Kidney epithelial cell (primary cell): ENCODE data around the gene CLEC7A. TPM values are rescaled to one million over a fixed set of nuclear protein-coding genes. Genes with fewer than 3 reads are reported as not detected.

Experiments used
- DNase-seq: peaks from one replicate; pipeline ENCODE4 v3.0.0-alpha.2; 2010; ENCODE audit warnings: low read depth
- H3K27me3 ChIP-seq: 2 replicates; pipeline ENCODE4 v1.6.0; 2011; ENCODE audit warnings: low read length; ENCODE audit not compliant: control insufficient read depth, insufficient read depth
- H3K36me3 ChIP-seq: 2 replicates; pipeline ENCODE4 v1.5.1; 2011; ENCODE audit warnings: low read length; ENCODE audit not compliant: control insufficient read depth, insufficient read depth
- H3K4me3 ChIP-seq: 2 replicates; pipeline ENCODE4 v1.5.1; 2011; ENCODE audit warnings: low read depth, mild to moderate bottlenecking, control low read depth, low read length
- total RNA-seq: library from RNA; depleted of rRNA; stranded (reverse); fragments of >200 nt; gene quantifications from 2 replicates; pipeline ENCODE4 v1.2.3, GENCODE V29; 2015
- TF ChIP-seq, protein P1 (sequence below): IDR thresholded peaks from 2 replicates; pipeline ENCODE4 v1.5.1; 2011; ENCODE audit warnings: mild to moderate bottlenecking, moderate library complexity, low read length, control low read depth, inconsistent platforms; ENCODE audit not compliant: insufficient read depth, poor library complexity, severe bottlenecking

Gene CLEC7A
- total RNA-seq, 1 donor from 2014 or later, result 0.13 TPM

DNA sequence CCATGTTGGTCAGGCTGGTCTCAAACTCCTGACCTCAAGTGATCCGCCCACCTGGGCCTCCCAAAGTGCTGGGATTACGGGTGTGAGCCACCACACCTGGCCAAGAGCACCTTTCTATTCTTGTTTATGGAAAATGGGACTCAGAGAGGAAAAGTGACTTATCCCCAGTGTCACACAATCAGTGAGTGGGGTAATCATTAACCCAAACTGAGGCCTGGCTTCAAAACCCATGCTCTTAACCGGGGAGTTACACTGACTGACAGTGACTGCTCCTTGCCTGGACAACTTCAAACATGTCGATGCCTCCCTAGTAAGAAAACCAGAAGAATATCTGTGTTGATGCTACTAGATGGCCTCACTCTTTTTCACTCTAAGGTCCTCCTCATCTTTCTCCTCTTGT is 7.3 kb downstream of the CLEC7A start:
- TF ChIP-seq, protein P1, sequence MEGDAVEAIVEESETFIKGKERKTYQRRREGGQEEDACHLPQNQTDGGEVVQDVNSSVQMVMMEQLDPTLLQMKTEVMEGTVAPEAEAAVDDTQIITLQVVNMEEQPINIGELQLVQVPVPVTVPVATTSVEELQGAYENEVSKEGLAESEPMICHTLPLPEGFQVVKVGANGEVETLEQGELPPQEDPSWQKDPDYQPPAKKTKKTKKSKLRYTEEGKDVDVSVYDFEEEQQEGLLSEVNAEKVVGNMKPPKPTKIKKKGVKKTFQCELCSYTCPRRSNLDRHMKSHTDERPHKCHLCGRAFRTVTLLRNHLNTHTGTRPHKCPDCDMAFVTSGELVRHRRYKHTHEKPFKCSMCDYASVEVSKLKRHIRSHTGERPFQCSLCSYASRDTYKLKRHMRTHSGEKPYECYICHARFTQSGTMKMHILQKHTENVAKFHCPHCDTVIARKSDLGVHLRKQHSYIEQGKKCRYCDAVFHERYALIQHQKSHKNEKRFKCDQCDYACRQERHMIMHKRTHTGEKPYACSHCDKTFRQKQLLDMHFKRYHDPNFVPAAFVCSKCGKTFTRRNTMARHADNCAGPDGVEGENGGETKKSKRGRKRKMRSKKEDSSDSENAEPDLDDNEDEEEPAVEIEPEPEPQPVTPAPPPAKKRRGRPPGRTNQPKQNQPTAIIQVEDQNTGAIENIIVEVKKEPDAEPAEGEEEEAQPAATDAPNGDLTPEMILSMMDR, result no peak
- Histone ChIP-seq H3K27me3 (no peaks in the 10 kb centered on the region), H3K4me3 (no peak overlapping the region), H3K36me3 (no peaks in the 10 kb centered on the region)
- DNase-seq, result no peak

GRCh38 chr12:10121278-10121677 is 8.7 kb downstream of the CLEC7A start:
- no peak for DNase-seq
- no peaks in the 10 kb centered on the region for H3K36me3 ChIP-seq
- TF ChIP-seq, protein P1, result no peak
- no peak overlapping the region for H3K4me3 ChIP-seq
- H3K27me3 ChIP-seq, result no peaks in the 10 kb centered on the region

DNA sequence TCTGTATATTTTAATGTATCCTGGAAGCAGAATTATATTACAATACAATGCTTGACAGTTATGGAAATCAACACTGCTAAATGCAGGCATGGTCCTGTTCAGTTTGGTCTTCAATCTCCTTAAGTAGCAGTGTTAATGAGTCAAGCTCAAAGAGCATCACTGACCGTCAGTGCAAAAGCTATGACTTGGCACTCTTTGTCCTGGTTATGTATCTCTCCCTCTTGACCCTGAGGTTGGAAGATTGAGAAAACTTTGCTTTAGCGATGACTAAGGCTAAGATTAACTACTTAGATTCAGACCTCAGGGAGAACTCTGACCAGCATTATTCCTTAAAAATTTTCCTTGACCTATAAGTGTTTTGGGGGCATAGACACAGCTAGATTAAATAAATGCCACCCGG is 10.9 kb downstream of the CLEC7A start:
- Histone ChIP-seq H3K27me3 (no peaks in the 10 kb centered on the region), H3K36me3 (no peaks in the 10 kb centered on the region), H3K4me3 (no peak overlapping the region)
- DNase-seq, result no peak
- TF ChIP-seq, protein P1, result no peak

DNA sequence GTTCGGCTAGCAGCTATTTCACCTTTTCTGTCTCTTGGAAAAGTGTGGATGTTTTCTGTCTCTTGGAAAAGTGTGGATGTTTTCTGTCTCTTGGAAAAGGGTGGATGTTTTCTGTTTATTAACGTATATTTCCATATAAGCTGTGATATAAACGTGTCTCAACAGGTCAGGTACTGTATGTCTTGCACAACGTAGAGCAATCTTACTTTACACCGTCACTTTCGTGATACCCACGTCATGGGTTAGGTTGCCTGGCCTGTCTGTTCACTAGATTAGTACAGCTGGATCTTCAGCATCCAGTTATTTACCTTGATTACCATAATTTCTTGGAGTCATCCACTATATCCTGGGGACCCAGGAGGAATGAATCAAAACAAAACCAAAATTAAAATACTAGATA is 14.1 kb downstream of the CLEC7A start:
- Histone ChIP-seq H3K36me3 (no peaks in the 10 kb centered on the region), H3K27me3 (no peaks in the 10 kb centered on the region), H3K4me3 (no peak overlapping the region)
- TF ChIP-seq, protein P1, result no peak
- DNase-seq, result no peak

- no peak overlapping the region for H3K4me3 ChIP-seq
- H3K27me3 ChIP-seq, result no peaks in the 10 kb centered on the region
- DNase-seq, result no peak
- no peaks in the 10 kb centered on the region for H3K36me3 ChIP-seq
- TF ChIP-seq, protein P1, result no peak
Observed at GRCh38 chr12:10115311-10115710, 14.7 kb downstream of the CLEC7A start.

DNA sequence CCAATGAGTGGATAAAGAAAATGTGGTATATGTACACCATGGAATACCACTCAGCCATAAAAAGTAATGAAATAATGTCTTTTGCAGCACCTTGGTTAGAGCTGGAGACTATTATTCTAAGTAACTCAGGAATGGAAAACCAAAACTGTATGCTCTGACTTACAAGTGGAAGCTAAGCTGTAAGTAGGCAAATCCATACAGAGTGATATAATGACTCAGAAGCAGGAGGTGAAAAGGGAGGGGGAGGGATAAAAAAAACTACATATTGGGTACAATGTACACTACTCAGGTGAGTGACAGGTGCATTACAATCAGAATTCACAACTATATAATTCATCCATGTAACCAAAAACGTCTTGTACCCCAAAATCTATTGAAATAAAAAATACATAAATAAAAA is 16.1 kb downstream of the CLEC7A start:
- Histone ChIP-seq H3K36me3 (no peaks in the 10 kb centered on the region), H3K4me3 (no peak overlapping the region), H3K27me3 (no peaks in the 10 kb centered on the region)
- DNase-seq, result no peak
- TF ChIP-seq, protein P1, result no peak
